Nephron progenitor cell (in vitro differentiated cells): ENCODE data around the gene DNER.

Experiments
- DNase-seq: peaks from one replicate; pipeline ENCODE4 v3.0.0; 2021
- H3K27ac Mint-ChIP-seq: 2 replicates; pipeline ENCODE4 v1.8.0; 2021; ENCODE audit warnings: mild to moderate bottlenecking, moderate library complexity, mixed read lengths
- H3K27me3 Mint-ChIP-seq: 2 replicates; pipeline ENCODE4 v1.8.0; 2021; ENCODE audit warnings: mild to moderate bottlenecking, low read depth, mixed read lengths; ENCODE audit not compliant: poor library complexity
- H3K36me3 Mint-ChIP-seq: 2 replicates; pipeline ENCODE4 v1.8.0; 2021; ENCODE audit warnings: low read depth, mixed read lengths
- H3K4me1 Mint-ChIP-seq: 2 replicates; pipeline ENCODE4 v1.8.0; 2021; ENCODE audit warnings: mixed read lengths
- H3K4me3 Mint-ChIP-seq: 2 replicates; pipeline ENCODE4 v1.8.0; 2021; ENCODE audit warnings: mild to moderate bottlenecking, moderate library complexity, mixed read lengths
- H3K9me3 Mint-ChIP-seq: 2 replicates; pipeline ENCODE4 v1.8.0; 2021; ENCODE audit warnings: mild to moderate bottlenecking, moderate library complexity, mixed read lengths
- CTCF ChIP-seq: fragments of 200-600 bp; sonication (generic); IDR thresholded peaks from 2 replicates; pipeline ENCODE4 v1.5.0; 2021; ENCODE audit warnings: antibody characterized with exemption

DNER gene

GRCh38 chr2:229634601-229635370 is 79.6 kb downstream of the DNER start:
- no peak overlapping the region for H3K27ac Mint-ChIP-seq
- TF ChIP-seq CTCF, result no peak
- no peaks in the 10 kb centered on the region for H3K36me3 Mint-ChIP-seq
- H3K9me3 Mint-ChIP-seq, result no peaks in the 10 kb centered on the region
- H3K4me3 Mint-ChIP-seq, result no peak overlapping the region
- H3K4me1 Mint-ChIP-seq, result no peaks in the 10 kb centered on the region
- peak; percentile 38 for DNase-seq
- peaks cover 27% of the 10 kb centered on the region for H3K27me3 Mint-ChIP-seq

- no peak overlapping the region for H3K27ac Mint-ChIP-seq
- no peak for TF ChIP-seq CTCF
- no peaks in the 10 kb centered on the region for H3K9me3 Mint-ChIP-seq
- no peak overlapping the region for H3K4me3 Mint-ChIP-seq
- no peaks in the 10 kb centered on the region for H3K36me3 Mint-ChIP-seq
- peaks cover 27% of the 10 kb centered on the region for H3K27me3 Mint-ChIP-seq
- peaks cover 5% of the 10 kb centered on the region for H3K4me1 Mint-ChIP-seq
- no peak for DNase-seq
Observed at GRCh38 chr2:229633556-229633955, 80.8 kb downstream of the DNER start.

GRCh38 chr2:229629039-229629438 is 85.3 kb downstream of the DNER start:
- no peaks in the 10 kb centered on the region for H3K36me3 Mint-ChIP-seq
- H3K4me1 Mint-ChIP-seq, result peaks cover 28% of the 10 kb centered on the region
- peaks cover 14% of the 10 kb centered on the region for H3K27me3 Mint-ChIP-seq
- H3K27ac Mint-ChIP-seq, result no peak overlapping the region
- no peak for DNase-seq
- H3K9me3 Mint-ChIP-seq, result no peaks in the 10 kb centered on the region
- TF ChIP-seq CTCF, result no peak
- H3K4me3 Mint-ChIP-seq, result no peak overlapping the region

GRCh38 chr2:229627728-229628127 is 86.6 kb downstream of the DNER start:
- Mint-ChIP-seq H3K4me3 (no peak overlapping the region), H3K27ac (peak overlapping the region; percentile 44), H3K4me1 (peaks cover 28% of the 10 kb centered on the region), H3K36me3 (no peaks in the 10 kb centered on the region), H3K27me3 (peaks cover 11% of the 10 kb centered on the region), H3K9me3 (no peaks in the 10 kb centered on the region)
- TF ChIP-seq CTCF, result no peak
- no peak for DNase-seq

GRCh38 chr2:229622495-229623355 is 91.6 kb downstream of the DNER start:
- peaks cover 14% of the 10 kb centered on the region for H3K4me1 Mint-ChIP-seq
- H3K36me3 Mint-ChIP-seq, result no peaks in the 10 kb centered on the region
- peaks cover 11% of the 10 kb centered on the region for H3K27me3 Mint-ChIP-seq
- H3K27ac Mint-ChIP-seq, result no peak overlapping the region
- no peak overlapping the region for H3K4me3 Mint-ChIP-seq
- H3K9me3 Mint-ChIP-seq, result no peaks in the 10 kb centered on the region
- DNase-seq, result no peak
- no peak for TF ChIP-seq CTCF
